ENCODE results near the gene TENM4.

DNA sequence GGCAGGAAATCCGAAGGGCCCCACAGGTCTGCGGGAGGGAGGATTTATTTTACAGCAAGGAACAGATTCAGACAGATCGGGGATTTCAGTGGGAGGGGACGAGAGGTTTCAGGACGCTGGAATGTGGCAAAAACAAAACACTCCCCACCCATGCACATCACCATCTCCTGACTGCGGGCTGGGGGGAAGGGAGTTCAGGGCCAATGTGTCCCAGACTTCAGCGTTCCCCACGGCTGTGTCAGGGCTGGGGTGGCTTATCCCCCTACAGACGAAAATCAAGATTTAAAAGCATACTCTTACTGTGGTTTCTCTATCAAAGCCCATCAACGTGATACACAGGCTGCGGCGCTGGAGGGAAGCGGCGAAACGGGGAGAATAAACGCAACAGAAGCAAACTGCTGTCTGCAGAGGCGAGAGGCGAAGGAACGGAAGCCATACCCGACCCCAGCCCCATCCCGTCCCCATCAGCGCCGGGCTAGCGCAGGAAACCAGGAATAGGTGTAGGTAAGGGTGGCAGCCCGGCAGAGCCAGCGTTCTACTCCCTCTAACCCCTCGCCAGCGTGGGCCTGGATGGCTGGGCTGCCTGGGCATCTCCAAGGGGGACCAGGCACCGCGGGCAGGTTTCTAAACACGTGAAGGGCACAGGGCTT is 2.7 kb downstream of the TENM4 start:
- no peak for TF ChIP-seq POLR2AphosphoS2 (IDR thresholded peaks at IDR 0.05; ENCODE audit: low read depth, low read length)
- no peak for TF ChIP-seq CHD2 (IDR thresholded peaks at IDR 0.05; ENCODE audit: borderline replicate concordance, low read depth, low read length)
- TF ChIP-seq YBX1 (IDR thresholded peaks at IDR 0.05) = no peak
- no peak for TF ChIP-seq CTCF (IDR thresholded peaks at IDR 0.05 in 2 of 3, conservative IDR thresholded peaks at IDR 0.05 in 1 of 3; ENCODE audit: control insufficient read depth in 2 of 3, extremely low read depth in 1 of 3, insufficient read depth in 1 of 3, low read depth in 3 of 3, low read length in 3 of 3)
- no peak for TF ChIP-seq FOS (IDR thresholded peaks at IDR 0.05; ENCODE audit: borderline replicate concordance, extremely low read depth, insufficient read length)
- TF ChIP-seq USF2 (IDR thresholded peaks at IDR 0.05; ENCODE audit: borderline replicate concordance, low read depth, low read length) = no peak
- TF ChIP-seq SUZ12 (IDR thresholded peaks at IDR 0.05; ENCODE audit: unreplicated experiment) = no peak
